GM19025 (cell line): ENCODE data around the gene NWD2.

Experiments used
- ATAC-seq: cut with Tn5 transposase; IDR thresholded peaks from one replicate; pipeline ENCODE4 v1.9.1; 2021; ENCODE audit warnings: mild to moderate bottlenecking, low read depth, moderate library complexity; ENCODE audit not compliant: unreplicated experiment

The NWD2 gene

DNA sequence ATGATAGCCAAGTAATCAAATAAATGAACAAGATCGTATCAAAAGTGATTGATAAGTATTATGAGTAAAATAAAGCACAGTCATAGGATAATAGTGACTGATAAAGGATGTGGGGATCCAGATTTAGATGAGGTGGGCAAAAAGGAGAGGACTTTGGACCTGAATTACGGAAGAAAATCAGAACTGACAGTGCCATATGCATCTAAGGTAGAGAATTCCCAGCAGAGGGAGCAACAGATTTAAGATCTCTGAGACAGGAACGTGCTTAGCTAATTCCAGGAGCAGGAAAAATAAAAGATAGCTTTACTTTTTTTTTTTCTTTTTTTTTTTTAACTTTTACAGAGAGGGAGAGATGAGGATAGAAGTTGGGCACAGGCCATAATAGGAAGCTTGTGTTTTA lies 189.9 kb downstream of the NWD2 start:
- no peak for ATAC-seq

DNA sequence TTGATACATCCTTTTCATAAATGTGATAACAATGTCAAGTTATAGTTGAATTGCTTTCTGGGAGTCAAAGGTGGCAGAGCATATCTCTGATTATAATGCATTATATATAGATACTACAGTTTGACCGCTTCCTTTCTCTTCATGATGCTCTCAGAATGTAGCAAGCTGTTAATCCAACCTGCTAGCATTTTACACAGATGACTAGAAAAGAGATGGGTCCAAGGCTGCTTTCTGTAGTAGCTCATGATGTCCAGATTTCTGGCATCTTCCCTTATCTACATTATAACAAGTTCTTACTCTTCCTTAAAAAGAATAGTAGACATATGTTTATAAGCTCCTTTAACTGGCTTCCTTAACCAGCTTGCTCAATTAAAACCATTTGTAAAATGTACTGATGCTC lies 192.0 kb downstream of the NWD2 start:
- ATAC-seq = no peak

DNA sequence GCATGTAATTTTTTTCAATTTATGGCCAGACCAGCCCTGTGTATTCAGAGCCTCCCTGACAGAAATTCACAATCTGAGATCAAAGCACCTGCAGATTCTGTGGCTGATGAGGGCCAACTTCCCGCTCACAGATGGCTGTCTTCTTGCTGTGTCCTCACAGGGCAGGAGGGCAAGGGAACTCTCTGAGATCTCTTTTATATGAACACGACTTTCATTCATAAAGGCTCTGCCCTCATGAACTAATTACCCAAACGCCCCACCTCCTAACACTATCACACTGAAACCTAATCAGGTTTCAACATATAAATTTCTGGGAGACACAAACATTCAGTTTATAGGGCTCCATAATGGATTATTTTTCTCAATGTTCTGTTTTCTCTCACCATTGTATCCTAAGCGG lies 192.6 kb downstream of the NWD2 start:
- no peak for ATAC-seq

DNA sequence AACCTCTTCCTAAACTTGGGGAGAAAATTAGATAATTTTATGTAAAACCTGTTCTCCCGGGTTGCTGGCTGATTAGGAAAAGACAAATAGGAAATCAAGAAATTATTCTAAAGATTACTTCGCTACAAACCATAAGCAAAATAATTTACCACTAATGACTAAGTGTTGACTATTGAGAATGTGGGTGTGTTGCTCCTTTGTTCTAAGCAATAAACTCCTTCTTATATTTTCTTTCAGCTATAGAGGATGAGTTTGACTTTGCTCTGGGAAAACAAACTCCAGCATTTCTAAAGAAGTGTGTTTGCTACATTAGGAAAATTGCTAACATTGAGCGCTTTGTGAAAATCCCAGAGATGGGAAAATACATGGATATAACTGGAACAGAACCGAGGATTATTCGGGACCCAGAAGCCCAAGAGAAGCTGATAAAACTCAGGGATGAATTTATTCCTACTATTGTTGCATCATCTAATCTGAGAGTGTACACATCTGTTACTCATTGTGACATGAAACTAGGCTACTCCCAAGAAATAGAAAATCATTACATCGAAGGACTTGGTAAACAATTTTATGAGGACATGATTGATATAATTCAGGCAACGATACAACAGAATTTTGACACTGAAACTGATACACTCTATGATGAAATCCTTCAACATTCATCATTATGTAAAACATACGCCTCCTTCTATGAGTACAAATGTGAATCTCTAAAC lies 194.2 kb downstream of the NWD2 start:
- no peak for ATAC-seq

DNA sequence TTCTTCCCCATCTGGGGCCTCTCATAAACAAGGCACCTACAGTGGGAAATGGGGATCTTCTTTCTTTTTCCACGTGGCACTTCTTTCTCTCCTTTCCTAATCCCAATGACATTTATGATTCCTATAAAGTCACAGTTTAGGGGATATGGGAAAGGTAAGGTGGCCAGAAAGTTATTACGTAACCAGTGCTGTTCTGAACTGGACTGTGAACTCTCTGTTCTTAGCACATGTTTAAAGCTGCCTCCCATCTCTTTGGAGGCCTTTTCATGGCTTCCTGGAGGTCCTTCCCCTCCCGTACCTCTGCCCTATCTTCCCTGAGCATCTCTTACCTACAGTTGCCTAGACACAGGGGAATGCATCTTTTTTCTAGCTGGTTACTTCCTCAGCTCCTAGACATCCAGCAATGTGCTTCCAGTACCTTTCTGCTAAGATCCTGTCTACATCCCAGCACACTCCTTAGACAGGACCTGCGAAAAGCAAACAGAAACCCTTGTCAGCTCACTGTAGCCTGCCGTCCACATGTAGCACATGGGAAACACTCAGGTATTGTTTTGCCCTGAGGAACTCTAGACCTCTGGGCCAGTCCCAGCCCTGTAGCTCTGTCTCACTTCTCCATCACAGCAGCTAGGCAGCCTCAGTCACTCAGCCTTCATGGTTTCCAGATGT lies 195.4 kb downstream of the NWD2 start:
- no peak for ATAC-seq

DNA sequence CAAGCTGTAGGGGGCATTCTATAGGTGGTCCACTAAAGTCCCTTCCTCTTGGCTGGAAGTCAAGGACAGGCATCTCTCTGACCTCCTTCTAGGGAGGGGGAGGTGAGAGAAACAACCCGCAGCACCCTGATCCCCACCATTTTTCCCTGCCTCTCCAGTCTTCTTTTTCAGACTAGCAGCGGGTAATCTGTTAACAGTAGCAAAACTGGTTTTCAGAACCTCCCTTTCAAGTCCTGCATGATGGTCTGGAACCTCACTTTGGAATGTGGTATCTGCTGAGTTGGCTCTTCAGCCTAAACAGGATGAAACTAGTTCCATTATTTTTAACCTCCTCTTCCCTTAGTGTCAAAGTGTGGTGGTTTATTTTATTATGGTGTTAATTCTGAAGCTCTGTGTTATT lies 196.0 kb downstream of the NWD2 start:
- ATAC-seq = no peak

DNA sequence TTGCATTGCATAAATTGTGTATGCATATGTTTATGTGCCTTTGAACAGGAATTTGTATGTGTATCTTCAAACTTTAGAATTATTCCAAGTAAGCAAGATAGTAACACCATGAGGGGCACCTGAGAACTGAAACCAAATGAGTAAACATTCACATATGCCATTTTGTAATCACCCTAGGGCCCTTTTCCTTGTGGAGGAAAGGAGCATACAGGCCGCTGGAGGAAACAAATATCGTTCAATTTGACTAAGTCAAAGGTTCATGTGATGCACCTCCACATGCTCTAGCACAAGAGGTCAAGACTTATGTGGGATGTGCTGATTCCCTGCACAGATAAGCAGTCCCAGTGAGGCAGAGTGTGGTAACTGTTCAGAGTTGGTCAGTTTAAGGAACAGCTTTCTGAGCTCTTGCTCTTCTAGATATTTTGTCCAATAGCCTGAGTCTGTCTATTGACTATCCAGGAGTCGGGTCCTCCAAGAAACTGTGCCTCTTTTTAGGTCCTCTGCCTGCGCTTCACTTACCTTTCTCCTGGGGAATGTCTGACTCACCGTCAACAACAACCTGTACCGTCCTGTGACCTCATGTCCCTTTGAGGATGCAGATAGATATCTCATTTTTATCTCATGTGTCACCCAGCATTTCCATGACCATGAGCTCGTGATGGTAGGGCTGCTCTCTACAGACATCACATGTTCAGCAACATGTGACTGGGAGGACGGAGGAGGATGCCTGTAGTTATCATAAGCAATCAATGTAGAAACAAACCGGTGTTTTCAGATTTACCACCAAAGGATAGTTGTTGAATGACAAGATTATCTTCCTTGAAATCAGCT lies 196.9 kb downstream of the NWD2 start:
- ATAC-seq = no peak

DNA sequence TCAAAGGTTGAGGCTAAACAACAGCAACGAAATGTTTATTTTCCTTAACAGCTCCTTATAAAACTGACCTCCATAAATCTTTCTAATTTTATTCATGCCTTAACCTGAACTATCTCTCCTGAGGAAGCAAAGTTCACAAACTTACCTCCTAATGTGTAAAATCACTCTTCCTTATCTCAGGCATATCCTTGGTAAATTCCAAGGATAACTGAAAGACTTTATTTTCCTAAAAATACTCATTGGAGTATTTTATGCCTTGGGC lies 197.4 kb downstream of the NWD2 start:
- ATAC-seq = no peak

DNA sequence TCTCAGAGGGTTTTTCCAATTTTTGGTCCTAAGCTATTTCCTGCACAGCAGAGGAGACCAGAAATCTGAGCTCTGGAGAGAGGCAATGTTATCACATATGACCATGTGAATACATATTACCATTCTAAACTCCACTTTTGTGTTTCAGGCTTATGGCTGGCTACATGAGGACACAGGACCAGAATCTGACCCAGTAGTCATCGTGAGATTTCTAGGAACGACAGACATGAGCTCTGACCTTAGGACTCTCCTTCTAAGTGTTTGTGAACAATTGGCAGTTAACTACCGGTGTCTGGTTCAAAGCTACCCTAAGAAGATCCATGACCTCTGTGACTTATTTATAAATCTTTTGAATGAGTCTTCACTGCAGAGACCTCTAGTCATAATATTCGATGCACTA lies 198.6 kb downstream of the NWD2 start:
- no peak for ATAC-seq

DNA sequence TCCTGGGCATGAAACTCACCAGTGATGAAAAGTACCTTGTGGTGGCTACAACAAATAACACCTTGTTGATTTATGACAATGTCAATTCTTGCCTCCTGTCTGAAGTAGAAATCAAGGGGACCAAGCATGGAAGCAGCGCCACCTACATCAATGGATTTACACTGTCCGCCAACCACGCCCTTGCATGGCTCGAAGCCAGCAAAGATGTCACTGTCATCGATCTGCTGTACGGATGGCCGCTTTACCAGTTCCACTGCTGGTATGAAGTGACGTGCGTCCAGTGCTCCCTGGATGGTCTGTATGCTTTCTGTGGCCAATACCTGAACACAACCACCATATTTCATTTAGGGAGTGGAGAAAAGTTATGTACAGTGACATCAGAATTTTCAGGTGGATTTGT lies 200.5 kb downstream of the NWD2 start:
- ATAC-seq = no peak

DNA sequence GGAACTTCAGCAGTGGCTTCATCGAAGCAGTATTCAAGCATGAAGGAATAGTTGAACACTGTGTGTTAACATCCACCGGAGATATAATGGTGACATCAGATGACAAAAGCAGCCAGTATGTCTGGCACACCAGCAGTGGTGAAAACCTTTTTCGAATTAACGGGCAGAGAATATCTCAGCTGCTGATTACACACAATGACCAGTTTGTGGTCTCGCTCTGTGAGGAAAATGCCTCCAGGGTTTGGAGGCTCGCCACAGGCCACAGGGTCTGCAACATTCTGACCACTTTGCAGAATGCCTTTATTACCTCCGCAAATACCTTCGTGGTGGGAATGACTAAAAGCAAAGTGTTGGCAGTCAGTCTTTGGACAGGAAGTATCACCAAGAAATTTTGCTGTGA lies 201.5 kb downstream of the NWD2 start:
- ATAC-seq = no peak

DNA sequence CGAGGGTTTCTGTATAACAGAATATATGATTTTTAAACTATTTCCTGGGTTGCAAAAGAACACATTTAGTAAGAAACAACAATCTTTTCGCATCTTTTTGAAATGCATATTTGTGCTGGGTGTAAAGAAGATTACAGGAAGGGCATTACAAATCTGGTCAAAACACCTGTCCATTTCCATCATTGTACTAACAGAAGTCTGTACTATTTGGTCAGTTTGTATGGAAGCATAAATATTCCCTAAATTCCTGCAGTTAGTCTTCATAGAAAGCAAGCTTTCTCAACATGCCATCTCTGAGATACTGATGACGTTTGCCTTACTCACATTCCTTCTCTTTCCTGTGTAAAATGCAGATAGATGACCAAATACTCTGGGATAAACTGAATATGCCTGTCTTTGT lies 203.3 kb downstream of the NWD2 start:
- ATAC-seq = no peak

DNA sequence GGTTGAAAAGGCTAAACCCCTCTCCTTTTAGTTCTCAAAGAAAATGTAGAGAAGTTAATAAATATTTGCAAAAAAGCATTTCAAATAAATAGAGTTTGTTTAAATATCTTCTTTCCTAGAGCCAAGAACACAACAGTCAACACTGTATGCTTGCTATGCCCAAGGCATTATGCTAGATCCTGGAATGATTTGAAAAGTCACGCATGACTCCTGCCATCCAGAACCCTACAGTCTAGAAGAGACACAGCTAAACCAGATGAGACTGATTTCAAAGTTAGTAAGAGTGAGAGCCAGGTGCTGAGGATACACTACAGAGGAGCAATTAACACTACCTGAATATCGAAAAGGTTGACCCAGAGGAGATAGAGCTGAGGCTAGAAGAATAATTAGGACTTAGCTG lies 205.8 kb downstream of the NWD2 start:
- ATAC-seq = no peak

DNA sequence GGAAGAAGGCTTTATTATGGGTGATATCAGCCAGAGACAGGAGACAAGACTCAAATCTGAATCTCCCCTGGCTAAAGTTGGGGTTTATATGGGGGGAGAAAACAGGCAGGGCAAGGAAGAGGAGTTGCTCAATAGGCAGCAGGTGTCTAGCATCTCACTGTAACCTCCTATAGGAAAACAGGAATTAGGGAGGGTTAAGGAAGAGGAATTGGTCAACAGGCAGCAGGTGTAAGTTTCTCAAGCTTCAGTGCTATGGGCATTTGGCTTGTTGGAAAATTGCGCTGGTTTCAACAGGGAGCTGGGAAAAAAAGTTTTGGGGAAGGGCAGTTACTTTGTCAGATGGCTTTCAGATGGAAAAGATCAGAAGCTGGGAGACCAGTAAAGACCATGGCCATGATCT lies 206.4 kb downstream of the NWD2 start:
- no peak for ATAC-seq

DNA sequence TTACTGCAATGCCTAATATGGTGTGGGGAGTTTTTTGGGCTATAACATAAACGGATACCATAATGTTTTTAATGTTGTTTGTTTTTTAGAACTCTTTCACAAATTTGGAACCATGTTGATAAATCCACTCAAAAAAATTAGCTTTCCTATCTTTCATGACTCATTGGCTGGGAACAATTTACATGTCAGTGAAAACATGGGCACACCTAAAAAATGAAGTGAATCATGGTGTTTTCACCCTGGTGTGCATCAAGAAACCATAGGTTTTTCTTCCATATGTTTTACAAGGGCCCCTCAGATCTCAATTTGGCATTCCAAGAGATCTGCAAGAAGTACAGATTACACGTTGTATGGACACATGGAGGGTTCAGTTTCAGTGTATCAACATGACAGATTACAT lies 207.1 kb downstream of the NWD2 start:
- no peak for ATAC-seq

DNA sequence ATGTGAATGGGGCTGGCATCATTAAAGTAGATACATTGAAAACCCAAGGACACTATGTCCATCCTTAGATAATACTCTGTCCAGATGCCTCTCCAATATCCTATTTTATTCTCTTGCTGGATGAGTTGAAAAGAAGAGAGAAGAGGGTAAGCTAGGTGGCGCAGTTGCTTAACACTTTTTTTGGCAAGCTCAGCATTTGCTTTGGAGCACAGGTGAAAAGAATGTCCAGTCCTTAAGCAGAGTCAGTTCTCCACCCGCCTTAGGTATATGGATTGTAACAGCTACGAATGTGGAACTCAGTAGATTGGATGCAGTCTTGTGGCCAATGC lies 208.4 kb downstream of the NWD2 start:
- peak; percentile 48 for ATAC-seq

DNA sequence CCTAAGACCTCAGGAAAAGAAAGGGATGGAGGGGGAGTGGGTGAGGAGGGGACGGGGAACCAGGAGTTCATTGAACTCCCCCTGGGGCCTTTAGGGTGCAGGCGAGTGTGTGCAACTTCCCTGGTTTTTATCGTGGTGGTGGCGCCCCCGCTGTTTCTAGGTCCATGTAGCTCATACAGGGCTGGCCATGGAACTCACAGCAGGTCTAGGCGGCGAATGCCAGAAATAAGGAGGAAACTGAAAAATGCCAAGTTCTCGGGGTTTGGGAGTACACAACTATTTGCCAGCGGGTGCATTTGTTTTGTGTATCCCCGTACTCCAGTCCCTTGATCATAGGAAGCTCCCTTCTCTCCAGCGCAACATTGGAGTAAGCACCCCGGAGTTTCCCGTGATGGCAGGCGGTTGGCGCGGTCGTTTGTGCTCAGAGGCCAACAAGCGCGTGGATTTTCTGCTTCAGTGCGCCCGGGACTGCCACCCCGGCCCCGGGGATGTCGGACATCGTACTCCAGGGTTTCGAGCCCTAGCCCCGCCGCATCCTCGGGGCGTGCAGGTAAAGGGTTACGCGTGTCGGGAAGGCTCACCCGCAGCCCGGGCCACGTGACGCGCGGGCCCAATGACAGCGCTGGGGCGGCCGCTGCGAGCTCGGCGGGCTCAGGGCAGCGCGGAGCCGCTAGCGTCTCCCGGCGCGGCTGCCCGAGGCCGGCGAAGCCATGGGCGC lies 208.9 kb downstream of the NWD2 start:
- ATAC-seq = peak; percentile 79

DNA sequence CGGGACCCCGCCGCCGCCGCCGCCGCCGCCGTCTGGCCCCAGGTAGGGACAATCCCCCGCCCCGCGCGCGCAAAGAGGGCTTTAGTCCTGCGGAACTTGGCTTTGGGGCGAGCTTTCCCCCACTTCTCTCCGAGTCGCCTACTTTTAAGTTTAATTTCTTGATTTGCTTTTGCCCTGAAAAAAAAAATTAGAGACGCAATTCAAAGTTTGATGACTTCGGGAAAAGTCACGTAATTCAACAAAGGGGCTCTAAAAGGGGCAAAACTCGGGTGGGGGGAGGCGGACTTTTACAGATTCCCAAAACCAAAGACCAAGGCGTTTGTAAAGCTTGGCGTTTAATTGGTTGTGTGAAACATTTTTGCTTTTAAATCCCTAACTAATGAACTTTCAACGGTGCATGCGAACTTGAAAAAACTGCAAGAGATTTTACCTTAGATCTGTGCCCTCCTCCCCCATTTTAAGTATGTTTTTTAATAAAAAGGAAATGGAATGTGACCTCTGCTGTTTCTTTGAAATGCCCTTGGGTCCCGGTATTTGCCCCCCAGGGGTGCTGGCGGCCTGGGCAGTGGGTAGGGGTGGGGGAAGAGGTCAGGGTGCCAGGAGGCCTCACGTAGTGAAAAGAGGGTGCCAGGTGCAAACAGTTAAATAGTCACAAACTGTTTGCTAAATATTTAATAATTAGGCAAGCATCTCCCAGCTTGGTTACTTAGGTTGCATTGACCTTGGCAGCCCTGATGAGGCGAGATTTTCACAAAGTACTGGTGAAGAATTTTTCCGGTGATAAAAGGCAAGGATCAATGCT lies 209.7 kb downstream of the NWD2 start:
- no peak for ATAC-seq

DNA sequence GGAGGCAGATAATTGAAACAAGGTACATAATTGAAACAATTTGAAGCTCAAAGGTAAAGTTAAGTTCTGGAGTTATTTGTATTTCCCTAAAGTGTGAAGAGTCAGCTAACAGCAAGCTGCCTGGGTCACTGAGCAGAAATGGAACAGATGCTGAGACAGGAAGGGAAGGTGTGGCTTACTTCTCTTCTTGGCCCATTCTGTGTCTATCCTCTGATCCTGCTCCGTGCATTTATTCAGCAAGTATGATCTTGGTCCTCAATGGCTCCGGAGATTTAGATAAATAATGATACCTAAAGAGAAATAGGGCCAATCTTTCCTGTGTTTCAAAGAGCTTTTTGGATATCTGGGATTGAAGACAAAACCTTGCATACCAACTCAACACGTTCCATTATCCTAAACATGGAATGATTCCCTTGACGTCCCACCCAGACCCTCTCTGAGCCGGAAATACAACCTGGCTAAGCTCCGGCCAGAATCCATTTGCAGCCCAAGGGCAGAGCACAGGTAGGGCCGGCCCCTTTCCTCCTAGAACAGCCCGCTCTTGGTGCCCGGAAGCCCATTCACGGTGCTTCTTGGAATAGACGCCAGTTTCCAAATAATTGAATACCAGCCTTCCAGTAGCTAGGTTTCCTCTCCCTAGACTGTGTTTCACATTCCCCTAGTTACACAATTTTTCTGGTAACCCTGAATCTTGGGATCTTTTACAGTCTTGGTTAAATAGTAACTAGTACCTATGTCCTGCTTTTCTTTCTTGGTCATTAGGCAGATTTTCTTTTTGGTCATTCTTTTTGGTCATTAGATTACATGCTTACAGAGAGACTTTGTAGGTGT lies 211.0 kb downstream of the NWD2 start:
- no peak for ATAC-seq

DNA sequence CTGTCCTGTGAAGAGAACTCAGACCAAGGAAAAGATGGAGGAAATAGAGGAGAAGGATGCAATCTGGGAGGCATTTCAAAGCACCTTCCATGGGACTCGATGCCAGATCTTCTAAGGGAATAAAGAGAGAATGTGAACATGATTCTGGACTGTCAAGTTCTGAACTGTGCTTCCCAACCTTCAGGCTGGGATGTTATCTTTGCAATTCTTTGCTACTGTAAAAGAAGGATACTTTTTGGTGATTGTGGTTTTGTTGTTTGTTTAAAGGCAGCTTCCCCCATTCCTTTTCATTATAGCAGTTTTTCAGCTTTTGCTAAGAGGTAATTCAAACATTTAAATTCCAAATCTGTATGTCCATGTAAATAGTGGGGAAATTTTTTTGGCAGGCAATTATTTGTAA lies 217.3 kb downstream of the NWD2 start:
- ATAC-seq = no peak
